Endothelial cell (in vitro differentiated cells): Measurements from ENCODE around the gene GUCY1A2. TPM values are rescaled to one million over a fixed set of nuclear protein-coding genes. Genes with fewer than 3 reads are reported as not detected.

Source experiments
- DNase-seq: peaks from one replicate; pipeline ENCODE4 v3.0.0; 2021; ENCODE audit warnings: low spot score
- H3K27ac Mint-ChIP-seq: one replicate; pipeline ENCODE4 v1.8.0; 2021; ENCODE audit warnings: mixed read lengths, inconsistent platforms; ENCODE audit not compliant: unreplicated experiment
- H3K27me3 Mint-ChIP-seq: one replicate; pipeline ENCODE4 v1.8.0; 2021; ENCODE audit warnings: mild to moderate bottlenecking, moderate library complexity, mixed read lengths, inconsistent platforms; ENCODE audit not compliant: unreplicated experiment
- H3K36me3 Mint-ChIP-seq: one replicate; pipeline ENCODE4 v1.8.0; 2021; ENCODE audit warnings: mild to moderate bottlenecking, low read depth, mixed read lengths, inconsistent platforms; ENCODE audit not compliant: unreplicated experiment
- H3K4me1 Mint-ChIP-seq: one replicate; pipeline ENCODE4 v1.8.0; 2021; ENCODE audit warnings: mild to moderate bottlenecking, mixed read lengths, inconsistent platforms; ENCODE audit not compliant: unreplicated experiment
- H3K4me3 Mint-ChIP-seq: one replicate; pipeline ENCODE4 v1.8.0; 2021; ENCODE audit warnings: mild to moderate bottlenecking, mixed read lengths, inconsistent platforms; ENCODE audit not compliant: unreplicated experiment
- H3K9me3 Mint-ChIP-seq: one replicate; pipeline ENCODE4 v1.8.0; 2021; ENCODE audit warnings: mixed read lengths, inconsistent platforms; ENCODE audit not compliant: unreplicated experiment
- CTCF ChIP-seq: fragments of 200-600 bp; sonication (generic); IDR thresholded peaks from one replicate; pipeline ENCODE4 v1.5.0; 2021; ENCODE audit warnings: antibody characterized with exemption; ENCODE audit not compliant: unreplicated experiment
- total RNA-seq: library from RNA; stranded (reverse); fragmentation: NEBNext Ultra II Directional; extraction: Animal tissue kit (Norgen Biotek cat#: 25700); gene quantifications from one replicate; pipeline ENCODE4 v1.2.1, GENCODE V29; 2021; ENCODE audit not compliant: unreplicated experiment

GUCY1A2 gene
- total RNA-seq, 1 donor from 2014 or later: 0.10 TPM

- no peak overlapping the region for H3K27ac Mint-ChIP-seq
- H3K9me3 Mint-ChIP-seq: no peaks in the 10 kb centered on the region
- no peak for TF ChIP-seq CTCF
- H3K36me3 Mint-ChIP-seq: no peaks in the 10 kb centered on the region
- no peaks in the 10 kb centered on the region for H3K27me3 Mint-ChIP-seq
- H3K4me1 Mint-ChIP-seq: no peaks in the 10 kb centered on the region
- no peak for DNase-seq
- H3K4me3 Mint-ChIP-seq: no peak overlapping the region
These were observed 177.3 kb downstream of the GUCY1A2 start for GRCh38 chr11:106840947-106841346.

- Mint-ChIP-seq H3K36me3 (no peaks in the 10 kb centered on the region), H3K4me1 (no peaks in the 10 kb centered on the region), H3K4me3 (no peak overlapping the region), H3K9me3 (no peaks in the 10 kb centered on the region), H3K27me3 (no peaks in the 10 kb centered on the region), H3K27ac (no peak overlapping the region)
- no peak for TF ChIP-seq CTCF
- no peak for DNase-seq
These were observed 178.1 kb downstream of the GUCY1A2 start for GRCh38 chr11:106840146-106840545.

GRCh38 chr11:106834567-106834966 lies 183.7 kb downstream of the GUCY1A2 start:
- Mint-ChIP-seq H3K4me3 (no peak overlapping the region), H3K36me3 (no peaks in the 10 kb centered on the region), H3K27me3 (no peaks in the 10 kb centered on the region), H3K9me3 (no peaks in the 10 kb centered on the region), H3K4me1 (no peaks in the 10 kb centered on the region), H3K27ac (no peak overlapping the region)
- no peak for TF ChIP-seq CTCF
- no peak for DNase-seq

GRCh38 chr11:106828976-106829375 lies 189.3 kb downstream of the GUCY1A2 start:
- Mint-ChIP-seq H3K27me3 (no peaks in the 10 kb centered on the region), H3K4me1 (no peaks in the 10 kb centered on the region), H3K4me3 (no peak overlapping the region), H3K9me3 (no peaks in the 10 kb centered on the region), H3K36me3 (no peaks in the 10 kb centered on the region), H3K27ac (no peak overlapping the region)
- TF ChIP-seq CTCF: no peak
- no peak for DNase-seq

GRCh38 chr11:106828576-106828975 lies 189.7 kb downstream of the GUCY1A2 start:
- no peaks in the 10 kb centered on the region for H3K36me3 Mint-ChIP-seq
- no peaks in the 10 kb centered on the region for H3K27me3 Mint-ChIP-seq
- H3K9me3 Mint-ChIP-seq: no peaks in the 10 kb centered on the region
- no peak overlapping the region for H3K4me3 Mint-ChIP-seq
- no peaks in the 10 kb centered on the region for H3K4me1 Mint-ChIP-seq
- DNase-seq: no peak
- no peak overlapping the region for H3K27ac Mint-ChIP-seq
- TF ChIP-seq CTCF: no peak
